Neural progenitor cell (in vitro differentiated cells): Measurements from ENCODE around the gene DUSP6.

Source experiments
- CTCF ChIP-seq: fragments of 200-600 bp; sonication (generic); IDR thresholded peaks from 2 replicates; pipeline ENCODE4 v1.5.1; 2017; ENCODE audit warnings: antibody characterized with exemption, mild to moderate bottlenecking
- EZH2 ChIP-seq: fragments of 200-600 bp; sonication (generic); IDR thresholded peaks from 2 replicates; pipeline ENCODE4 v1.6.1; 2017; ENCODE audit warnings: antibody characterized with exemption, mild to moderate bottlenecking, moderate library complexity
- EZH2phosphoT487 ChIP-seq: fragments of 200-600 bp; sonication (generic); IDR thresholded peaks from 2 replicates; pipeline ENCODE4 v1.6.1; 2017; ENCODE audit warnings: antibody characterized with exemption

GRCh38 chr12:89384807-89385206 is 32.5 kb upstream of the DUSP6 start:
- TF ChIP-seq CTCF (no peak), EZH2 (no peak), EZH2phosphoT487 (no peak)
